ENCODE results near the gene DNAJA4. TPM values are rescaled to one million over a fixed set of nuclear protein-coding genes. Genes with fewer than 3 reads are reported as not detected.

Gene DNAJA4
- total RNA-seq (2014; rRNA removed; shearing (Covaris generic)) = not detected in 2 replicates

GRCh38 chr15:78264304-78265136 lies at the start of gene DNAJA4:
Gene DNAJA4 (plus strand): TSS chr15:78264562. CDS start chr15:78264764, 202 bp downstream.

DNA sequence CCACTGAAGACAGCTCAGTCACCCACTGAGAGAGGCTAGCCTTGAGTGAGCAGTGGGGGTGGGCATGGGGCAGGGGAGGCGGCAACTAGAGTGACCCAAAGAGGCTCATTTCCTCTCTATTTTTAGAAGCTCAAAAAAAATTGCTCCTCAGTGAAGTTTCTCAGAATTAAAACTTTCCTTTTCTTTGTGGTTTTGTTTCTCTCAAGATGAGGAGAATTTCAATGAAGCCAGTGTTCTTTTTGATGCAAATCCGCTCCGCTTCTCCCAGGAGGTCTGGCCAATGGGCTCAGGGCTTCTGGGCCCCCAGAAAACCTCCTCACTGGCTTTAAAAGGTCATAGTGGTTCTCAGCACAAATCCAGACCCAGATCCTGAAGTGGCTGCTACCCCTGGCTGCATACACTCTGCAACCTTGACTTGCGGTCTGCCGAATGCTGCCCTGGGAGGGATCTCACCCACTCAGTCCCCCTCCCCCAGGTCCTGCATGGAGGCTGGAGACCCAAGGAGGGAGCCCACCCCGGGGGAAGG lies 29.8 kb upstream of the DNAJA4 start, which contains the start of gene ACSBG1:
Gene ACSBG1, minus strand, starts transcription at position 51 of the 526 bp plus-strand sequence. CDS start 64 bp downstream, outside the sequence.

DNA sequence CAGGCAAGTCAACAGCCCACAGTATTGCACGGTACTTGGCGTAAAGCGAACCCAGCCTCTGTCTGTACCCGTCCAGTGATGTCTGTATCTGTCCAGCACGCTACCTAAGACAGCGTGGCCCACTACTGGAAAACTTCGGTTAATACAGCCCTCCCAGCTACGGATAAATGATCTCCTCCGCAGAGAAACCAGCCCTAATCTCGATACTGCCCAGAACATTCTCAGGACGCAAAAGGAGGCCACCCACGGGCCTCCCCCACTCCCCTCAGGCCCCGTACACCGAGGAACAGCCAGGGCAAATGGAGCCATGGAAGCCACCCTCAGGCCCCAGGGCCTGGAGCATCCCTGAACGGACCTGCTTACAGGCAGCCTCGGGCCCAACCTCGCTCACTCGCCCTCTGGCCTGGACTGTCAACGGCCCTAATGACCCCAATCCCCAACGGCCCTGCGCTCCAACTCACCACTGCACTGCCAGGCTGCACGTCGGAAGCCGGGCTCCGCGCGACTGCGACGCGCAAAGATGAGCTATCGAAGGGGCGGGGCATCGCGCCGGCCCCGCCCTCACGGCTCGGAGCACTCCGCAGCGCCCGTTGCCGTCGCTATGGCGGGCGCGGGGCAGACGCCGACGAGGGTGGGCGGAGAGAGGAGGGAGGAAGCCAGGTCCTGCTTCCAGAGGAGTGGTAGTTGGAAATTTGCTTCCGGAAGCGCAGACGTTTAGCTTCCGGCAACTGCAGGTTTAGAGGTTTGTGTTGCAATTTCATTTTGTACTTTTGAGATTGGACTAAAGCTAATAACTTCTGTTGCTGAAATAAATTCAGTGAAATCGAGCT lies 35.0 kb downstream of the DNAJA4 start, which contains the start of gene SKIC8:
Gene SKIC8, minus strand, starts transcription at position 509 of the 830 bp plus-strand sequence. CDS start 3,923 bp downstream, outside the sequence.

Small RNAs within 50 kb of the gene (small RNA-seq; reads per million reads assigned to genes)
- gene AC090607.5 = not detected

Other genes starting within 250 kb of the DNAJA4 start
- gene TBC1D2B, start 186.9 kb upstream of the DNAJA4 start, total RNA-seq (2014; rRNA removed; shearing (Covaris generic)) = 10.4 and 11.6 TPM in 2 replicates
- not detected in 2 replicates for gene SH2D7, start 172.0 kb upstream of the DNAJA4 start, total RNA-seq (2014; rRNA removed; shearing (Covaris generic))
- gene CIB2, start 133.1 kb upstream of the DNAJA4 start, total RNA-seq (2014; rRNA removed; shearing (Covaris generic)) = 0.64 and 5.3 TPM in 2 replicates
- gene IDH3A, start 115.2 kb upstream of the DNAJA4 start, total RNA-seq (2014; rRNA removed; shearing (Covaris generic)) = 44.9 and 62.7 TPM in 2 replicates
- gene ACSBG1, start 30.0 kb upstream of the DNAJA4 start, total RNA-seq (2014; rRNA removed; shearing (Covaris generic)) = 0.19 TPM in 1 of 2 replicates, not detected in the other
- gene SKIC8, start 35.0 kb downstream of the DNAJA4 start, total RNA-seq (2014; rRNA removed; shearing (Covaris generic)) = 60.2 and 72.2 TPM in 2 replicates
- not detected in 2 replicates for gene CRABP1, start 75.8 kb downstream of the DNAJA4 start, total RNA-seq (2014; rRNA removed; shearing (Covaris generic))
- 12.9 and 13.5 TPM in 2 replicates for gene IREB2, start 173.7 kb downstream of the DNAJA4 start, total RNA-seq (2014; rRNA removed; shearing (Covaris generic))
- 0.98 and 3.7 TPM in 2 replicates for gene HYKK, start 243.0 kb downstream of the DNAJA4 start, total RNA-seq (2014; rRNA removed; shearing (Covaris generic))

All from A375 (cell line).